Small intestine (tissue), 16 donors: Measurements from ENCODE around the gene PIAS1. TPM values are rescaled to one million over a fixed set of nuclear protein-coding genes. Genes with fewer than 3 reads are reported as not detected.
"Not testable (repeated sequence)": the region's sequence is repeated elsewhere in the genome, so short reads cannot be mapped to it uniquely, and the experiment has no call there.

Experiments used
- DNase-seq, 2 donors: peaks; one replicate each; pipeline versions ENCODE4 v3.0.0 to v3.0.0-alpha.2; 2013
- FAIRE-seq: peaks from 2 replicates; lab custom pipeline; 2012; peaks lifted over from hg19 to GRCh38; lab: Jason Lieb, UNC
- H3K27ac ChIP-seq, 3 donors: one replicate each; pipeline ENCODE4 v1.5.1; 2013; ENCODE audit warnings: low read length in 2 of 3, mild to moderate bottlenecking in 2 of 3, control low read depth in 1 of 3, inconsistent platforms in 1 of 3, low read depth in 1 of 3, moderate library complexity in 1 of 3
- H3K27me3 ChIP-seq, 3 donors: one replicate each; pipeline ENCODE4 v1.6.1; 2013; ENCODE audit warnings: low read length in 3 of 3, inconsistent platforms in 1 of 3; ENCODE audit not compliant: control insufficient read depth in 3 of 3, insufficient read depth in 3 of 3
- H3K36me3 ChIP-seq, 3 donors: one replicate each; pipeline ENCODE4 v1.6.1; 2013; ENCODE audit warnings: low read length in 3 of 3, inconsistent platforms in 1 of 3, low read depth in 1 of 3, mild to moderate bottlenecking in 1 of 3, moderate library complexity in 1 of 3; ENCODE audit not compliant: control insufficient read depth in 3 of 3, insufficient read depth in 2 of 3
- H3K4me1 ChIP-seq, 3 donors: one replicate each; pipeline ENCODE4 v1.6.1; 2013; ENCODE audit warnings: low read length in 2 of 3, inconsistent platforms in 1 of 3, low read depth in 1 of 3, mild to moderate bottlenecking in 1 of 3, moderate library complexity in 1 of 3; ENCODE audit not compliant: control insufficient read depth in 3 of 3, insufficient read depth in 2 of 3
- H3K4me3 ChIP-seq, 3 donors: one replicate each; pipeline ENCODE4 v1.5.1; 2013; ENCODE audit warnings: low read length in 3 of 3, control low read depth in 1 of 3, inconsistent platforms in 1 of 3, low read depth in 1 of 3, mild to moderate bottlenecking in 1 of 3, moderate library complexity in 1 of 3
- H3K9me3 ChIP-seq, 2 donors: one replicate each; pipeline ENCODE4 v1.6.1; 2013; ENCODE audit warnings: low read depth in 1 of 2, low read length in 1 of 2; ENCODE audit not compliant: control insufficient read depth in 2 of 2, insufficient read depth in 1 of 2
- WGBS, 3 donors: extraction: QIAGEN DNeasy Blood & Tissue Kit; methylation state at CpG; one replicate each; pipeline ENCODE4 v1.1.7; 2013; 5-methylcytosine and 5-hydroxymethylcytosine counted together
- long read RNA-seq, 10 donors: transcript quantifications; one replicate each; lab custom pipeline, GENCODE V29; 2026
- polyA plus RNA-seq, 4 donors: library from polyadenylated mRNA; stranded (reverse) in 3 of 4; unstranded in 1 of 4; fragments of 200-250 nt in 3 of 4; fragments of 120-200 nt in 1 of 4; gene quantifications; one replicate each; pipeline versions ENCODE4 v1.2.1 to v1.2.3, GENCODE V29; 2013
- donor health status: healthy with polysubstance abuse.
- donor health status: control.
- donor health status: control.
- donor health status: Bipolar disorder and iron deficiency.
- donor health status: healthy.

Gene PIAS1
- polyA plus RNA-seq: 10 to 100 TPM in 3 of 4 donors, 1 to 10 TPM in 1; 9.0 to 48.0 (median 20.0) TPM
- long read RNA-seq, donor 1: 0 reads
- long read RNA-seq, donor 2, full-length matches to known transcripts: 4 of 217 reads
- long read RNA-seq, donor 2, partial matches to known transcripts: 171 of 217 reads
- long read RNA-seq, donor 2, other reads (novel, unspliced or antisense): 42 of 217 reads
- long read RNA-seq, donor 3, full-length matches to known transcripts: 1 of 301 reads
- long read RNA-seq, donor 3, partial matches to known transcripts: 113 of 301 reads
- long read RNA-seq, donor 3, other reads (novel, unspliced or antisense): 187 of 301 reads
- long read RNA-seq, donor 4: 0 reads
- long read RNA-seq, donor 5: 0 reads
- long read RNA-seq, donor 6, partial matches to known transcripts: 131 of 319 reads
- long read RNA-seq, donor 6, other reads (novel, unspliced or antisense): 188 of 319 reads
- long read RNA-seq, donor 7, full-length matches to known transcripts: 7 of 23 reads
- long read RNA-seq, donor 7, partial matches to known transcripts: 10 of 23 reads
- long read RNA-seq, donor 7, other reads (novel, unspliced or antisense): 6 of 23 reads
- long read RNA-seq, donor 8: 0 reads
- long read RNA-seq, donor 9, full-length matches to known transcripts: 2 of 2 reads
- long read RNA-seq, donor 9, partial matches to known transcripts: 0 of 2 reads
- long read RNA-seq, donor 9, other reads (novel, unspliced or antisense): 0 of 2 reads
- long read RNA-seq, donor 10, full-length matches to known transcripts: 4 of 45 reads
- long read RNA-seq, donor 10, partial matches to known transcripts: 41 of 45 reads
- long read RNA-seq, donor 10, other reads (novel, unspliced or antisense): 0 of 45 reads

GRCh38 chr15:68053701-68054627 is at the start of gene PIAS1:
Gene PIAS1 (plus strand): TSS chr15:68054315. CDS start chr15:68054327, 12 bp downstream.
- H3K4me3 ChIP-seq: peak within 1 kb of the TSS; percentile 87 to 99 (median 92)
- peak within 1 kb of the TSS; percentile 75 to 93 (median 87) for H3K27ac ChIP-seq
- H3K27me3 ChIP-seq: no peaks in the 10 kb centered on the region
- DNase-seq: peak; percentile 94 to 96
- peaks cover 0 to 2% (median 0%) of the 10 kb centered on the region in 3 donors for H3K36me3 ChIP-seq
- no peaks in the 10 kb centered on the region for H3K9me3 ChIP-seq
- no peak for FAIRE-seq
- H3K4me1 ChIP-seq: peaks cover 2 to 15% (median 3%) of the 10 kb centered on the region in 3 donors
- WGBS, 3 donors: 1 to 2% (median 1%) methylated on average over 60 to 72 of the region's 72 CpGs

GRCh38 chr15:68007642-68008041 is 46.5 kb upstream of the PIAS1 start:
- not testable (repeated sequence) for H3K27me3 ChIP-seq, H3K36me3 ChIP-seq, H3K27ac ChIP-seq, H3K4me3 ChIP-seq, H3K4me1 ChIP-seq, FAIRE-seq
- 24 to 77% (median 36%) methylated on average over 5 of the region's 5 CpGs for WGBS, 3 donors
- peak in 1 of 2 donors; percentile 20 for DNase-seq
- H3K9me3 ChIP-seq: peaks cover 0 to 28% of the 10 kb centered on the region in 2 donors

DNA sequence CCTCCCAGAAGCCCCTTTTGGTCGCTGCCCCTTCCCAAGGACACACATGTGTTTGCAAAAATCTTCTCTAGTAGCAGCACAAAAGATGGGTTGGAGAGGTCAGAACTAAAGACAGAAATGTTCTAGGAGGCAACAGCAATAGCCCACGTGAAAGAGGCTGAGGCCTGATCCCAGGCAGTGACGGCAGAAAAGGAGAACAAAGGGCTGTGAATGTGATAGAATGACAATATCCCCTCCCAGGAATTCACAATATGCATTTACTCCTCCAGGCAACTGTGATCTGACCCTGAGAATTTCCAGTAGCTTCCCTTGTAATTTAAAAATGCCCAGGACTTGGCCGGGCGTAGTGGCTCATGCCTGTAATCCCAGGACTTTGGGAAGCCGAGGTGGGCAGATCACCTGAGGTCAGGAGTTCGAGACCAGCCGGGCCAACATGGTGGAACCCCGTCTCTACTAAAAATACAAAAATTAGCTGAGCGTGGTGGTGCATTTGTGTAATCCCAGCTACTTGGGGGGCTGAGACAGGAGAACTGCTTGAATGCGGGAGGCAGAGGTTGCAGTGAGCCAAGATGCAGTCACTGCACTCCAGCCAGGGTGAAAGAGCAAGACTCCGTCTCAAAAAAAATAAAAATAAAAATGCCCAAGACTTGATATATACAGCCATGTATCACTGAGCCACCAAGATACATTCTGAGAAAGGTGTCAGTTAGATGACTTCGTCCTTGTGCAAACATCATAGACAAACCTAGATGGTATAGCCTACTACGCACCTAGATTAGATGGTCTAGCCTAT is 43.6 kb upstream of the PIAS1 start:
- H3K9me3 ChIP-seq: peaks cover 0 to 26% of the 10 kb centered on the region in 2 donors
- 86 to 93% (median 93%) methylated on average over 14 of the region's 14 CpGs for WGBS, 3 donors

GRCh38 chr15:68012911-68013310 is 41.2 kb upstream of the PIAS1 start:
- peak overlapping the region in 2 of 3 donors; percentile 22 to 61 for H3K27ac ChIP-seq
- FAIRE-seq (no peak), DNase-seq (peak; percentile 89 to 93)

More for the DNA sequence above, 43.6 kb upstream of the PIAS1 start:
- Histone ChIP-seq H3K27ac (no peak overlapping the region), H3K27me3 (no peaks in the 10 kb centered on the region), H3K4me1 (peaks cover 0 to 9% (median 0%) of the 10 kb centered on the region in 3 donors), H3K36me3 (no peaks in the 10 kb centered on the region), H3K4me3 (no peak overlapping the region)
- no peak for DNase-seq
- no peak for FAIRE-seq

DNA sequence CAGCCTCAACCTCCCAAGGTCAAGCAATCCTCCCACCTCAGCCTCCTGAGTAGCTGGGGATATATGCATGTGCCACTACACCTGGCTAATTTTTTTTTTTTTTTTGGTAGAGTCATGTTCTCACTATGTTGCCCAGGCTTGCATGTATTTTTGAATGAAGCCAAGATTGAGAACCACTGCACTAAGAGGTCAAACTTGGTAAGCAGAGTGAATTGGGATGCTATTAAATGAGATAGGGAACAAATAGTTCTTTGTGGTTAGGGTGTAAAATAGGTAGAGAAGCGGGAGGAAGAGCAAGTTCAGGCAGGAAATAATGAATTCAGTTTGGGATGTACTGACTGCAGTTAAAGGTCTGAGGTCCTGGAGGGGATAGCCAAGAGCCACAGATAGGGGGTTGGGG is 39.9 kb upstream of the PIAS1 start:
- no peak for FAIRE-seq
- H3K4me3 ChIP-seq: no peak overlapping the region
- no peak for DNase-seq
- H3K36me3 ChIP-seq: no peaks in the 10 kb centered on the region
- no peaks in the 10 kb centered on the region for H3K27me3 ChIP-seq
- peaks cover 0 to 21% (median 0%) of the 10 kb centered on the region in 3 donors for H3K4me1 ChIP-seq
- no peak overlapping the region for H3K27ac ChIP-seq
- 52 to 94% (median 84%) methylated on average over 1 of the region's 1 CpG for WGBS, 3 donors
- H3K9me3 ChIP-seq: no peaks in the 10 kb centered on the region

More at GRCh38 chr15:68012911-68013310, 41.2 kb upstream of the PIAS1 start:
- H3K9me3 ChIP-seq: peaks cover 0 to 7% of the 10 kb centered on the region in 2 donors
- H3K36me3 ChIP-seq: no peaks in the 10 kb centered on the region
- no peak overlapping the region for H3K4me3 ChIP-seq
- WGBS, 3 donors: 16 to 67% (median 46%) methylated on average over 1 of the region's 1 CpG
- H3K27me3 ChIP-seq: no peaks in the 10 kb centered on the region
- peaks cover 0 to 21% (median 0%) of the 10 kb centered on the region in 3 donors for H3K4me1 ChIP-seq

- DNase-seq (no peak), FAIRE-seq (no peak)
- no peak overlapping the region for H3K27ac ChIP-seq
- H3K27me3 ChIP-seq: no peaks in the 10 kb centered on the region
- 72 to 89% (median 83%) methylated on average over 3 of the region's 3 CpGs for WGBS, 3 donors
- H3K4me3 ChIP-seq: no peak overlapping the region
- no peaks in the 10 kb centered on the region for H3K9me3 ChIP-seq
- peaks cover 0 to 28% (median 0%) of the 10 kb centered on the region in 3 donors for H3K4me1 ChIP-seq
- no peaks in the 10 kb centered on the region for H3K36me3 ChIP-seq
Measured at GRCh38 chr15:68015244-68015643, 38.9 kb upstream of the PIAS1 start.

- 52 to 78% (median 57%) methylated on average over 6 of the region's 6 CpGs for WGBS, 3 donors
- Histone ChIP-seq H3K27ac (peak overlapping the region in 1 of 3 donors; percentile 77), H3K4me3 (no peak overlapping the region), H3K4me1 (peaks cover 0 to 33% (median 2%) of the 10 kb centered on the region in 3 donors), H3K27me3 (no peaks in the 10 kb centered on the region), H3K9me3 (no peaks in the 10 kb centered on the region), H3K36me3 (no peaks in the 10 kb centered on the region)
- DNase-seq (peak; percentile 46 to 75), FAIRE-seq (no peak)
Measured at GRCh38 chr15:68017201-68017600, 36.9 kb upstream of the PIAS1 start.
